HFF-Myc (cell line): ENCODE results near the gene UCP3.

ENCODE experiments used
- DNase-seq: peaks from one replicate; pipeline ENCODE4 v3.0.0-alpha.2; 2011; ENCODE audit warnings: low read depth; ENCODE audit errors: extremely low read depth
- H3K4me3 ChIP-seq: replicated peaks from 2 replicates; pipeline ENCODE4 v1.5.1; 2011; ENCODE audit warnings: low read depth, mild to moderate bottlenecking, control low read depth, low read length
- TF ChIP-seq, protein P1 (sequence below): IDR thresholded peaks from 2 replicates; pipeline ENCODE4 v1.5.1; 2012; ENCODE audit warnings: mild to moderate bottlenecking, low read depth, low read length, control low read depth; ENCODE audit errors: missing control alignments

Gene UCP3

GRCh38 chr11:73962101-73962705 lies 46.7 kb downstream of the UCP3 start:
- TF ChIP-seq, protein P1, sequence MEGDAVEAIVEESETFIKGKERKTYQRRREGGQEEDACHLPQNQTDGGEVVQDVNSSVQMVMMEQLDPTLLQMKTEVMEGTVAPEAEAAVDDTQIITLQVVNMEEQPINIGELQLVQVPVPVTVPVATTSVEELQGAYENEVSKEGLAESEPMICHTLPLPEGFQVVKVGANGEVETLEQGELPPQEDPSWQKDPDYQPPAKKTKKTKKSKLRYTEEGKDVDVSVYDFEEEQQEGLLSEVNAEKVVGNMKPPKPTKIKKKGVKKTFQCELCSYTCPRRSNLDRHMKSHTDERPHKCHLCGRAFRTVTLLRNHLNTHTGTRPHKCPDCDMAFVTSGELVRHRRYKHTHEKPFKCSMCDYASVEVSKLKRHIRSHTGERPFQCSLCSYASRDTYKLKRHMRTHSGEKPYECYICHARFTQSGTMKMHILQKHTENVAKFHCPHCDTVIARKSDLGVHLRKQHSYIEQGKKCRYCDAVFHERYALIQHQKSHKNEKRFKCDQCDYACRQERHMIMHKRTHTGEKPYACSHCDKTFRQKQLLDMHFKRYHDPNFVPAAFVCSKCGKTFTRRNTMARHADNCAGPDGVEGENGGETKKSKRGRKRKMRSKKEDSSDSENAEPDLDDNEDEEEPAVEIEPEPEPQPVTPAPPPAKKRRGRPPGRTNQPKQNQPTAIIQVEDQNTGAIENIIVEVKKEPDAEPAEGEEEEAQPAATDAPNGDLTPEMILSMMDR = no peak
- no peak overlapping the region for H3K4me3 ChIP-seq
- DNase-seq = no peak

DNA sequence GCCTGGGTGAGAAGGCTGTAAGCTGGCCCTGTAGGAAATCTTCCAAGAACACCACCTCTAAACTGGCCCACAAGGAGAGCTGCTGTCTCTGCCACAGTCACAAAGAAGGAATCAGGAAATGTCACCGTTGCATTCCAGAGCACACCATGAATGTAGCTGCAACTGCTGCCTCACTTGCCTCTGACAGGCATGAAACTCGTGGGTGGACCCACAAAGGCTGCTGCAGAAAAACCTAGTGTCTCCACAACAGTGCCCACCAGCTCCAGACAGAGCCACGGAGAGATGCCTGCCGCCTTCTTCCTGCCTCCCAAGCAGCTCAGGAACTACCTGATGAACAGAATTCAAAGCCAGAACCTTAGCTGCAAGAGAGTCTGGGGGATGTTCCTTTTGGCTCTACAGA lies 47.6 kb downstream of the UCP3 start:
- DNase-seq = no peak
- no peak overlapping the region for H3K4me3 ChIP-seq
- TF ChIP-seq, protein P1 = no peak

GRCh38 chr11:73958521-73959141 lies 50.3 kb downstream of the UCP3 start:
- DNase-seq = no peak
- TF ChIP-seq, protein P1 = no peak
- H3K4me3 ChIP-seq = no peak overlapping the region

- TF ChIP-seq, protein P1 = no peak
- no peak overlapping the region for H3K4me3 ChIP-seq
- no peak for DNase-seq
These were observed 51.1 kb downstream of the UCP3 start for GRCh38 chr11:73957654-73958361.

DNA sequence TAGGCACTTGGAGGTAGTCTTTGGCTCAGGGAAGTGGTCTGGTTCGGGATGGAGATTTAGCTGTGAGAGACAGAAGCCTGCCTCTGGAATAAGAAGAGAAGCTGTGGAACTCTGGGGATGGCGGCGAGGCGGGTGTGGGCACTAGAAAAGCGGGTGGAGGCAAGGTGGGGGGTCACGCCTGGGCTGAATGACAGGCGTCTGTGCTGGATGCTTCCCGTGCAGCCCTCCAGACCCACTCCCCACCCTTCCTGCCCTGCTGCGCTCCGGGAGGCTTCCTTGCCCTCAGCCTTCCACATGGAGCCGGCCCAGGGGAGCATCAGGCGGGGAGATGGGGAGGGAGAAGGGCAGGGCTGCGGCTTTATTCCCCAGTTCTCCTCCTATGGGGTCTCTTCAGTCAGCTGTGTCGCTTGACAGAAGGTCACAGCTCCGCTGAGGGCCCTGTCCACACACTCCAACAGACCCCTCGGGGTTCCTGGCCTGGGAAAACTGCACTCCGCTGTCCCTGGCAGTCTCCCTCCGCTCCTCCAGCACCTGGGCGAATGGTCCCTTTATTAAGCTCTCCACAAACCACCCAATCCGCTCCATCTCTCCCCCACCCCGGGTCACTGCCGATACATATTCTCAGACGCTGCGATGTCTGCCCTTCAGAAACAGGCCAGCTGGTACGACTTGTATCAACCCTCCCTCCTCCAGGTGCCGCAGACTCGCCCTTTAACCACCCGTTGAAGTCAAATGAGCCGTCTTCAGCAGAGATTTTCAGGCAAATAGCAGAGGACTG lies 51.8 kb downstream of the UCP3 start:
- TF ChIP-seq, protein P1 = no peak
- no peak for DNase-seq
- H3K4me3 ChIP-seq = no peak overlapping the region

DNA sequence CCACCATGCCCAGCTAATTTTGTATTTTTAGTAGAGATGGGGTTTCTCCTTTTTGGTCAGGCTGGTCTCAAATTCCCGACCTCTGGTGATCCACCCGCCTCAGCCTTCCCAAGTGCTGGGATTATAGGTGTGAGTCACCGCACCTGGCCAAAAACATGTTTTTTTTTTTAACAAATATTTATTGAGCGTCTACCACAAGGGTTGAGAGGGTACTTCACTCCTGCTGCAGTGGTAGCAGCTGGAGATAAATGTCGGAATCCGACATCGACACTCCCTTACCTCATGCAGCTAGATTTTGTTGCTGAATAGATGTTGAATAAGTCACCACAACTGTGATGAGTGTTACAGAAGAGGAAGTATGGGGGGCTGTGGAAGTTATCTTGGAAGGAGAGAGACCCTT lies 57.1 kb downstream of the UCP3 start:
- TF ChIP-seq, protein P1 = no peak
- no peak overlapping the region for H3K4me3 ChIP-seq
- DNase-seq = no peak
